HTERT RPE-1 (cell line): ENCODE measurements around the gene EWSR1.

Experiments used
- in situ Hi-C: fragments of 300-500 bp; cut with MboI; formaldehyde crosslinking; loops from 4 replicates; pipeline ENCODE4 v1.14.3; 2020; ENCODE audit warnings: low sequenced_read_pairs

Gene EWSR1

DNA sequence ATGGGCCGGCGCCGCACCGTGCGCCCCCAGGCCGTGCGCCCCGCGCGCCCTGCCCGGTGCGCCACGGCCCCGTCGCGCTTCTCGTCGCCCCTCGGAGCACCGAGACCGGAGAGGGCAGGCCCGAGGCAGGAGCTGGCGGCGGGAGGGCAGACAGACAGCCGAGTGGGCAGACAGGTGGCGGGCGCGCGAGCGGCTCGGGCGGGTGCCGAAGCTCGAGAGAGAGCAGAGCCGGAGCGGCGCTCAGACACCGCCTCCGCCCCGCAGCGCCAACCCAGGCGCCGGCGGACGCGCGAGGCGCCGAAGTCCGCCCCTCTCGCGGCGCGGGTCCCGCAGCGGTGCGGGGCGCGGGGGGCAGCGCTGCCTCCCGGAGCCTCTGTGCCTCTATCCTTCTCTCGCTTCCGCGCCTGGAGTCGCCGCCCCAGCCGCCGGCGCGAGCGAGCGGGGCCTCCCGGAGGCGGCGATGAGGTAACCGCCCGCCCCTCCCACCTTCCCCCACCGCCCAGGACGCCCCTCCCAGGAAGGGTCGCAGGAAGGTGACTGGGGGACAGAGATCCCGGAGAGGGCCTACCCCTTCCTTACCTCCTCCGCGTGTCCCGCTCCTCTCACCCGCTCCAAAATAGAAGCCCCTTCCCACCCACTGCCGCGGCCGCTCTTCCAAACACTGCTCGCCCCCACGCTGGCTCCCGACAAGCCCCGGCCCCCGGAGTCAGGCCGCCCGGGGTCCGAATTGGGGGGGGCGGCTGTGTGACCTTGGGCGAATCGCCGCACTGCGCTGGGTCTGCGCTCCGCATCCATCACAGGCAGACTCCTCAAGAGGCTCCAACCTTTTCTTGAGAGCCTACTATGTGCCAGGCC, 47.4 kb downstream of the EWSR1 start, which contains the start of gene RASL10A:
Gene RASL10A (minus strand): TSS at position 412 of the 855 bp plus-strand sequence. CDS start 451 bp downstream, outside the sequence.
- in situ Hi-C loops: no loop called here

DNA sequence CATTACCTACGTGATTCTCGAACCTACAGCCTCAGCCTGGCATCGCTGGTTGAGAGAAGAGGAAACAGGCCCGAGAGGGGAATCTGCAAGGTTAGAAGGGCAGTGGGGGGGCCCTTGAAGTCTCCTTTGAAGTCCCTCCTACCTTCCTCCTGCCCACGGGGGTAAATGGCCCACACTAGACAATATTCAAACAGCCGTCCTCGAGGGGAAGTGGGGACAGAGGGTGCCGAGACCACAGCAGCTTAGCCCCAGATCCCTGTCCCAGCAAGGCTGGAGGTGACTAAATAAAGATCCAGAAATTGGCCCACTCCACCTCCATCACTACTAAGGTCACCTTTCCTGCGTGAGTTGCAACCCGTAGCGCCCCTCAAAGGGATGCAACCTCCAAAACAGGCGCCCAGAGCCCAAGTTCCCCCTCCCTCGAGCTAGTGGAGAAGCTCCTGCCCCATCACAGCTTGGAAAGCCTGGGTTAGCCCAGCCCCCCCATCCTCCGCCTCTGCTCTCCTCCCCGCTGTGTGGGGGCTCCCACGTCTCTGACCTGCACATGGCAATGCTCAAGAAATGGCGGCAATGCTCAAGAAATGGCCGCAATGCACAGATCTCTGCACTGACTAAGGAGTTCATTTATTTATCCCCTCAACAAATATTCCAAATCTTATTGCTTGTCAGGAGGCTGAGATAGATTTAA, 48.2 kb downstream of the EWSR1 start:
- in situ Hi-C loops: no loop called here

GRCh38 chr22:29317827-29318454, 49.9 kb downstream of the EWSR1 start:
- in situ Hi-C loops: no loop called here

- in situ Hi-C loops: no loop called here
Observed at GRCh38 chr22:29319072-29319471, 51.0 kb downstream of the EWSR1 start.

- in situ Hi-C loops: no loop called here
Observed at GRCh38 chr22:29320546-29320945, 52.5 kb downstream of the EWSR1 start.

DNA sequence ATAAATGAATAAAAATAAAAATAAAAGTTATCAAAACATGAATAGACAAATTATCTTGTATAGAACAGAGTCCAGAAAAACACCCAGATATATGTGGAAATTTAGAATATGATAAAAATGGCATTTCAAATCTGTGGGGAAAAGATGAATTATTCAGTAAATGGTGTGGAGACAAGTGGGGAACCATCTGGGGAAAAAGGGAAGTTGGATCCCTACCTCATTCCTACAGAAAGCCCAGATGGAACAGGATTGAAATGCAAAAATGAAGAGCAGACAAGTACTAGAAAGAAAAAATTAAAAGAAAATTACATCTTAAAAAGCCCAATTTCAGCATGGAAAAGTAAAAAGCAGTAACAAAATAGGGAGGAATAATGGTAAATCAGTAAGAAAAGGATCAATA, 55.6 kb downstream of the EWSR1 start:
- in situ Hi-C loops: no loop called here

DNA sequence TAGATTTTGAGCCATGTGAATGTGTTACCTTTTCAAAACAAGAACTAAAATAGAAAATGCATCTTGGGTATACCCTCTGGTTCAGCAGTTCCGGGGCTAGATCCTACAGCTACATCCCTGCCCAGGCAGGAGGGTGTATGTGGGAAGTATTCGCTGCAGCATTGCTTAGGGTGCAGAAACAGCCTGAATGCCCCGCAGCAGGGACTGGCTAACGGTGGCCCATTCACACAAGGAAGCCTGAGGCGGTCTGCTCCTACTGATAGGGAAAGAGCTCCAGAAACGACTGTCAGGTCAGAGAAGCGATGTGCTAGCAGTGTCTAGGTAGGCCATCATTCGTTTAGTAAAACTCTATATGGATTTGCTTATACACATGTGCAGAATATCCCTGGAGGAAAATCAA, 57.3 kb downstream of the EWSR1 start:
- in situ Hi-C loops: no loop called here

DNA sequence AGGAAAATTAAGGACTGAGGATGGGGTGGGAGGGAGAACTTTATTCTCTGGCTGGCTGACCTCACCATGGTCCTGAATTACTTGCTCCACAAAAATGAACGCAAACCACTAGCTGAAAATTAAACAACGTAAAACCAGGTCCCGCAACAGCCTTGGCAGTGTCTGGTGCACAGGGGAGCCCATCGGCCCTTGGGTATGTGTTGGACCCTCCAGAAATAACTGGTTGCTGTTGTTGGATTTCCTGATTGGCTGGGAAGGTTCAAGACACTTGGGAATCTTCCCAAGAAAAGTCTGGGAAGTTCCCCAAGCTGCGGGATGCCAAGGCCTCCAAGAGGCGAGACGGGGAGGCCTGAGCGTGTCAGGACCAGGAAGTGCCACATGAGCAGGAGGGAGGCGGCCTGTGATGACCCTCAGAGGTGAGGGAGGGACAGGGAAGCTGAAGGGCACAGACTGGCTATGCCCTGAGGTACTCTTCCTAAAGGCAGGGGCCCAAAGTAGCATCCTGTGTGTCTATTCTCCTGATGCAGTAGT, 57.8 kb downstream of the EWSR1 start:
- in situ Hi-C loops: no loop called here

GRCh38 chr22:29326481-29326880, 58.4 kb downstream of the EWSR1 start:
- in situ Hi-C loops: no loop called here

- in situ Hi-C loops: no loop called here
Observed at GRCh38 chr22:29327089-29327764, 59.2 kb downstream of the EWSR1 start.

DNA sequence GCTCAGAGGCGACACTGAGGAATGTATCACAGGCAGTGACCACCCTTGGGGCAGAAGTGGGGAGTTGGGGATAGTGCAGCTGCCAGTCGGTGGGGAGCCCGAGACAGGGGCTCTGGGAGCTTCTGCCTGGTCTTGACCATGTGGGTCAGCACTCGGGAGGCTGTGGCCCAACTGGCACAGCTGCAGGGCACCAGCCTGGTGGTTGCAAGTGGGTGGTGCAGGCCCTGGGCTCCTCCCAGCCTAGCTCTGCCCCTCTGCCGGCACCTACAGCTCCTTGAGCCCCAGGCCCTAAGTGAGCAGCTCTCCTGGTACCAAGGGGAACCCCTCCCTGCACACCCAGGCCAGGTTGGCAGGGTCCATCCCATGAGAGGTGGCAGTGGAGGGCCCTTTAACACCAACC, 60.0 kb downstream of the EWSR1 start:
- in situ Hi-C loops: no loop called here

DNA sequence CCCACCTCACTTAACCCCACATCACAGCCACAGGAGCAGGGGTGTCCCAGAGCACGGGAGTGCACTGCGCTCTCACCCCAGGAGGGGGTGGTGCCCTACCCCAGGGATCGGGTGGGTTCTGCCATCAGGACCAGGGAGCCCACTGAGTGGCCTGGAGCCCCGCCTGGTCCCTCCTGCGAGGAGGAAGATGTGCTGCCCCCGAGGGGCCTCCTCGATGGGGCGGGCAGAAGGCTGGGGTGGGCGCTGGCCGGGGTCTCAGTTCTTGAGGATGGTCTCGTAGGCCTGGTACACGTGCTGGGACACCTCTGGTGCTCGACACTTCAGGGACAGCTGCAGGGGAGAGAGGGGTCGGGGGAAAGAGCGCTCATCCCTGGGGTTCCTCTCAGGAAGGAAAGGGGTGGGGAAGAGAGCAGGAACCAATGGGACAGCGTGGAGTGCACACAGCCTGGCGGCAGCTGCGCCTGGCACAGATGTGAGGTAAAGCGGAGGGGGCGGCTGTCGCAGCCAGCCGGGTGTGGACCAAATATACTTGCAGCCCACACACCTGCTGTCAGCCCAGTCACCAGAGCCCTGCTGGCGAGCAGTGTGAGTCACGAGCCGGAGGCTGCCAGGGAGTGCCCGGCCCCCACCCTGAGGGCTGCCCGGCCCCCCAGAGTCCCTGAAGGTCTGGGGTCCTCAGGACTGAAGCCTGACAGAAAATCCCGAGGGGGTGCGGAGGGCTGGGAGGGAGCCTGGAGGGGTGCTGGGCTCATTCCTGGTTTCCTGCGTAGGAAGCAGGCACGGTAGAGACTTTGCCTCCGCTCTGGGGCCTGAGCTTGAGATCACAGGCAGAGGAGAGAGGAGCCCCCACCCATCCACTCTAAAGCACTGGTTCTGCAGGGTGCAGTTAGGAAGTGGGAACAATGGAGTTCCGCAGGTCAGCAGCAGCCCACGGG, 60.8 kb downstream of the EWSR1 start:
- in situ Hi-C loops: no loop called here

- in situ Hi-C loops: no loop called here
Observed at GRCh38 chr22:29329581-29329980, 61.5 kb downstream of the EWSR1 start.

- in situ Hi-C loops: no loop called here
Observed at GRCh38 chr22:29330291-29330690, 62.2 kb downstream of the EWSR1 start.

DNA sequence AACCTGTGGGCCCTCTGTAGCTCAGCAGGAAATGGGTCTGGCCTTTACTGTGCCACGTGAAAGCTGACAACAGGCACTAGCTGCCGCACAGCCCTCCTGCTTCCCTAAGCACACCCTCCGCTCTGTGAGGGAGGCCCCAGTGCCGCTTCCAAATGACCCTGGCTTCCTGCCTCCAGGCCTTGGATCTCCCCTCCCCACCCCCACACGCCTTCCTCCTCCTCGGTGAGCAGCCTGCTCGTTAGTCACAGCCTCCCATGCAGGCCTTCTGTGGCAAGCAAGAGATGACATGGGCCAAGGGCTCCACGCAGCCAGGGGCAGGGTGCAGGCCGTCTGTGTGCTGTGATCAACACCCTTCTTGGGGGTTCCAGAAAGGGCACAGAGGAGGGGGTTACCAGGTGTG, 62.7 kb downstream of the EWSR1 start:
- in situ Hi-C loops: no loop called here

GRCh38 chr22:29331213-29331612, 63.1 kb downstream of the EWSR1 start:
- in situ Hi-C loops: no loop called here

GRCh38 chr22:29331658-29332300, 63.7 kb downstream of the EWSR1 start:
- in situ Hi-C loops: no loop called here

DNA sequence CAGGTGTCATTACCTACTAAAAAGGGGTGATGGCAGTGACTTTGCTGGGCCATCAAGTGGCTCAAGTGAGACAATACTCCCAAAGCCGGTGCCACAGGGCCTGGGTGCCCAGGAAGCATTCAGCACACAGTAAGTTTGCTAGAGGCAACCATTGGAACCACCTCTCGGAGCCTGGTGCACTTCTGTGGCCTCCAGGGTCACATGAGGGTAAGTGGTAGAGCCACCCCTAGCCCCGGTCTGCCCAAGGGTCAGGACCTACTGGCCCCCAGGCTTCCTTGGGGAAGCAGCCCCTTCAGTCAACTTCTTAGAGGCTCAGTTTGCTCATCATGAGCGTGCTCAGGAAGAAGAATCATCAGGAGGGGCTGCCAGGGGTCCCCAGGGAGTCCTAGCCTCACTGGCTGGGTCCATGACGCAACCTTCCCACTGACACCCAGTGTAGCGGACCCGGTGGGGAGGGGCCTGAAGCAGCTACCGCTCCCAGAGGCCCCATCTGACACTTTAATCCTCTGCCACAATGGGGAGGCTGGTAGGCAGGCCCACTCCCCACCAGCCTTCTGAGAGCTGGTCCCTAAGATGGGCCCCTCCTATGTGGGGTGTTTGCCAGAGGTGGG, 64.9 kb downstream of the EWSR1 start:
- in situ Hi-C loops: no loop called here

DNA sequence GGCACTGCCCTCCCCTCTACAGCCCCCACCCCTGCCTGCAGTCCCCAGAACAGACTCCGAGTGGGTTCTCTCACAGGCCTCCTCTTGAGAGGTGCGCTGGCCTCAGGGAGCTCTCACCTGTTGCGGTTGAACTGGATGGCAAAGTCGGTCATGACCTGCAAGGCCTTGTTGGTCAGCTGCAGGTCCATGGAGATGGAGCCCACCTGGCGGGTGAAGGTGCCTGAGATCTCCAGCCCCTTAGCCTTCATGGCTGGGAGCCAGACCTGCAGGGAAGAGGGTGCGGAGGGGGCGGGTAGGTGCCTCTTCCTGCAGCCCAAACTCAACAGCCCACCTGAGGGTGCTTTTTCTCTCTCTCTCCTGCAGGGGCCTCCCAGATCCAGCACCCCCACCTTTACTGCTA, 66.1 kb downstream of the EWSR1 start:
- in situ Hi-C loops: no loop called here
